PFSK-1 (cell line): ENCODE measurements around the gene CACNA1C.

Experiments used
- FOXP2 ChIP-seq: optimal IDR thresholded peaks from 2 replicates; pipeline ENCODE3; 2011; ENCODE audit warnings: borderline replicate concordance, control low read depth, inconsistent platforms; ENCODE audit not compliant: insufficient read depth; ENCODE audit errors: extremely low read length, extremely low read depth
- POLR2AphosphoS5 ChIP-seq: IDR thresholded peaks from 2 replicates; pipeline ENCODE4 v1.6.1; 2012; ENCODE audit warnings: low read depth, mild to moderate bottlenecking, control low read depth, low read length, moderate library complexity
- REST ChIP-seq, 2 experiments: IDR thresholded peaks; 2 replicates each; pipeline versions ENCODE4 v1.6.1 to v1.8.0; 2011 to 2012; ENCODE audit warnings: low read depth in 2 of 2, low read length in 2 of 2, control low read depth in 1 of 2, inconsistent platforms in 1 of 2, mild to moderate bottlenecking in 1 of 2, moderate library complexity in 1 of 2; ENCODE audit not compliant: insufficient read depth in 1 of 2
- SIN3A ChIP-seq: IDR thresholded peaks from 2 replicates; pipeline ENCODE4 v1.6.1; 2012; ENCODE audit warnings: mild to moderate bottlenecking, low read length, moderate library complexity, borderline replicate concordance; ENCODE audit not compliant: insufficient read depth
- TAF1 ChIP-seq: IDR thresholded peaks from 2 replicates; pipeline ENCODE4 v1.6.1; 2012; ENCODE audit warnings: low read length, control low read depth, borderline replicate concordance; ENCODE audit not compliant: insufficient read depth

CACNA1C gene

DNA sequence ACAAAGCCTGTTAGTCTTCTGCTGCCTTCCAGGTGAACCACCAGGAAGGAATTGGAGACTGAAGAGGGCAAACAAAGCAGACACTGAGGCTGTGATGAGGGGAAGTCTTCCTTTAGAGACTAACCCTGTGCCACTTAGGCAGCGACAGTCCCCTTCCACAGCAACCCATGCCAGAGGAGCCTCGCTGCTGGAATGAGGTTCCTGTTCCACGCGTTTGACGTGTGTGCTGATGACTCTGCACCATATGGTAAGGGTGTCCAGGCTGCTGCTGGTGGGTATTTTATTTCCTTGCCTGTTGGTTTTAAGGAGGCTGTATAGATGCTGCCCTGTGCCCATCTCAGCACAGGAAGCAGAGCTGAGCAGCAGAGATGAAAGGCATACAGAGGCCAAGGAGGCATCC, 380.1 kb downstream of the CACNA1C start:
- TF ChIP-seq POLR2AphosphoS5 (no peak), REST (IDR thresholded peaks at IDR 0.05; ENCODE audit: insufficient read depth in 1 of 2, low read depth in 2 of 2, low read length in 2 of 2) (no peak), FOXP2 (no peak), SIN3A (no peak), TAF1 (no peak)

DNA sequence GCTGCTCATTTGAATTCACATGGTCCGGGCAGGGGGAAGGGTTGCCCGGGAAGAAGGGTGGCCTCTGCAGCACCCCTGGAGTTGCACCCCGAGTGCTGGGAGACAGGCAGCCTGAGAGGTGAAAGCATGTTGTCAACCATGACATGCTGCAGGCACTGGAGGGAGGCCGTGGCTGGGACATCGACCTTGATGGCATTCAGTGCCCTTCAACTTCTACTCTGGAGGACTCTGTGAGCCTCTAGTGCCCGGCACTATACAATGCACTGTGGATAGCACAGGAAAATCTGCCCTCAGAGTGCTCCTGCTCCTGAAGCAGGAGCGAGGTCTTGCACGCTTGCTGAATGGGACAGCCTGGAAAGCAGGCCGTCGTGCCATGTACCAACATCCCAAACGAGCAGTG, 382.7 kb downstream of the CACNA1C start:
- TF ChIP-seq POLR2AphosphoS5 = no peak
- no peak for TF ChIP-seq FOXP2
- TF ChIP-seq TAF1 = no peak
- TF ChIP-seq REST (IDR thresholded peaks at IDR 0.05; ENCODE audit: insufficient read depth in 1 of 2, low read depth in 2 of 2, low read length in 2 of 2) = no peak

DNA sequence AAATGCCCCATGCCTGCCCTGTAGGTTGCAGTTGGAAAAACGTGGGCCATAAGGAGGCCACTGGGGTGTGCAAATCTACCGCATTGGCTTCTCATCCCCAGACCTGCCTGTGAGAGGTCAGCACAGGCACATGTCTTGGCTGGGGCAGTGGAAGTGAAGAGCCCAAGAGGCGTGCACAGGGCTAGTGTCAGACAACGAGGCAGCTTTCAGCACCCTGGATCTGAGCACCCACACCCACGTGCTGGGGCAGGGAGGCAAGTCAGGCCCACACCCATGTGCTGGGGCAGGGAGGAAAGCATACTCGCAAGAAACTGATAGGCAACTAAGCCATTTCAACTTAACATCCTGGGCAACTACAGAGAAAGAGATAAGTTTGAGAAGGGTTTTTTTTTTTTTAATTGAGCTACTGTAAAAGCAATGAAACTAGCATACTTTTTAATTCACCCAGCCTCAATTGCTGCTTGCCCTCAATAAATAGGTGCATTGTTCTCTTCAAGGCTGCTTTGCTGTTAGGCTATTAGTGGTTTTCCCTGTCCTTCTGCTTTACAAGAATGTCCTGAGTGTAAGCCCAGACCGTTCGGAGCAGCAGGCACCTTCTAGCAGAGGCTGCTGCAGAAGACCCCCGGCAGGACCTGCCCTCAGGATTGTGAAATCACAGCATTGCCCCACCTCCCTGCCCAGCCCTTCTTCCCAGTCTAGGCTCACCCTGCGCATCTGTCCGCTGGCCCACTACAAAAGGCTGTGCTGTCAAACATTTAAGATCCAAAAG, 386.7 kb downstream of the CACNA1C start:
- TF ChIP-seq SIN3A (no peak), REST (IDR thresholded peaks at IDR 0.05; ENCODE audit: insufficient read depth in 1 of 2, low read depth in 2 of 2, low read length in 2 of 2) (no peak), FOXP2 (no peak), POLR2AphosphoS5 (no peak), TAF1 (no peak)

DNA sequence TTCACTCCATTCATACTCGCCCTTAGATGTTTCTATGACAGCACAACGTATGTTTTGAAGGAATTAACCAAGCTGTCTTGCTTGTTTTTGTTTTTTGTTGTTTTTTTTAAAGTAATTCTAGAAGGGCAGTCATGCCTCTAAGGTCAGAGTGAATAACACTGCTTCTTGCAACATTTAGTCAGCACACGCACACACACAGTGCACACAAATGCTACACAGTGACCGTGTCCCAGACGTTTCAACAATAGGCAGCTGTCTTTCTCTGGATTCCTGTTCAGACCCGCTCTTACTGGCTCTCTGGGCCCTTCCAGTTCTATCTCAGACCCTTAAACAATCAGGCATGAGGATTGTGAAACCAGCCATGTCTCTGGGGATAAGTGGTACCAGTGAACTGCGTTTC, 391.0 kb downstream of the CACNA1C start:
- TF ChIP-seq POLR2AphosphoS5 (no peak), REST (IDR thresholded peaks at IDR 0.05; ENCODE audit: insufficient read depth in 1 of 2, low read depth in 2 of 2, low read length in 2 of 2) (no peak), TAF1 (no peak), SIN3A (no peak), FOXP2 (no peak)
